Hypothalamus (tissue), 51 donors: ENCODE measurements around the gene C19orf25.

Experiments
- DNase-seq, 51 donors: peaks; one replicate each; lab custom pipeline; 2025; lab: John Stamatoyannopoulos, UW

Gene C19orf25

DNA sequence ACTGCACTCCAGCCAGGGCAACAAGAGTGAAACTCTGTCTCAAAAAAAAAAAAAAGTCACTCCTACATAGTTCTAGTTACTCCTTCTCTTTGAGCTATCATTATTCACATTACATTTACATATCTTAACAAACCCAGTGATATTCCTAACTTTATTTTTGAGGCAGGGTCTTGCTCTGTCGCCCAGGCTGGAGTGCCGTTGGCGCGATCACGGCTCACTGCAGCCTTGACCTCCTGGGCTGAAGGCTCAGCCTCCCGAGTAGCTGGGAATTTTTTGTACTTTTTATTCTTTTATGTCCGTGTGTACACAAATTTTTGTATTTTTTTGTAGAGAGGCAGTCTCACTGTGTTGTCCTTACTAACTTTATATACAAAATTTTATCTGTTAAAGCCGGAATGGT, 41.4 kb downstream of the C19orf25 start:
- no peak for DNase-seq

DNA sequence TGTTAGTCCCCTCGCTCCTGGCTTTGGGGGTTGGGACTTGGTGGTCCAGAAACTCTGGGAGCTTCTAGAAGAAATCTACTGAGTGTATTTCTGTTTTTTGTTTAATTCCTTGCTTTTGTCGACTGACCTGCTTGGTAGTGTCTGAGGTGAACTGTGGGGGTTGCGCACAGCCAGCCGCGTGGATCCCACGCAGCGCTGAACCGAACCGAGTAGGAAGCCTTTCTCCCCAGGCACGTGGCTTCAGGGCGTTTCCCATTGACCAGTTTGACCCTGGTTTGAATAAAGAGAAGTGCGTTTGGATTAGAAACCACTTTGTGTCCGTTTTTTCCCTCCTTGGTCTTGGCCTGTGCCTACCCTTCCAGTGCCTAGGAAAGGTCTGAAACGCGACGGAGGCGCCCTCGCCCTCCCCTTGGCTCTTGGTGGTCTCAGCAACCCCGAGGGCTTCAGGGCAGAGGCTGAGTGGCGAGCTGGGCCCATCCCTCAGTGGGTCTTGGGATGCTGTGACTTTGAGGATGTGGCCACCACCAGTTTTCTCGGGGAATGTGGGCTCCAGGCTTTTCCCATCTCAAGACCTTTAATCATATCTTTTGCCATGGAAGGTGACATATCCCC, 43.5 kb downstream of the C19orf25 start:
- no peak for DNase-seq

DNA sequence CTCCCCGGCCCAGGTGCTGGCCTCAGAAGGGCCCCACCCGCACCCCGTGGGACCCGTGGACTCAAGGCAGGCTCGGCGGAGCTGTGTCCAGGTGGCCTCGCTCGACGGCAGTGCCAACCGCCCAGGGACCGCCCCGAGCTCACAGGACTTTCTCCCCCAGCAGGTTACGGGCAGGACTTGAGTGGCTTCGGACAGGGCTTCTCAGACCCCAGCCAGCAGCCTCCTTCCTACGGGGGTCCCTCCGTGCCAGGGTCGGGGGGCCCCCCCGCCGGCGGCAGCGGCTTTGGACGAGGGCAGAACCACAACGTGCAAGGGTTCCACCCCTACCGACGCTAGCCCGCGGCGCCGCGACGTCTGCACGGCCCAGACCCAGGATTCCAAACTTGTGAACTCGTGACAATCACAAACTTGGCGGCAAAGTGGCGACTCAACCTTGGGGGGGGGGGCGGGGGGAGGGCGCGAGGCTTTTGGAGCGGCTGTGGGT, 44.4 kb downstream of the C19orf25 start:
- DNase-seq = no peak

DNA sequence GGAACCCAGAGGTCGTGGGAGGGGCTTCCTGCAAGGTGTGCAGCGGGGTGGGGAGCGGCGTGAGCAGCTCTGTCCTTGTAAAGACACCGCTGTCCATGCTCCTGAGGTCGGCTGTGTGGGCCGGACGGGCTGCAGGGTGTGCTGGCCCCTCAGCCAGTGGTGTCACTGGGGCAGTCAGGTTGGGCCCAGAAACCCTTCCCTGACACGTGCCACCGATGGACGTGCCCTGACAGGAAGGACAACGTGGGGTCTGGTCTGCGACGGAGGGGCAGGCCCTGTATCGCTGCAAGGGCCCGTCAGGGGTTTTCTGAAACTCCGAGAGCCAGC, 45.0 kb downstream of the C19orf25 start:
- DNase-seq = no peak

DNA sequence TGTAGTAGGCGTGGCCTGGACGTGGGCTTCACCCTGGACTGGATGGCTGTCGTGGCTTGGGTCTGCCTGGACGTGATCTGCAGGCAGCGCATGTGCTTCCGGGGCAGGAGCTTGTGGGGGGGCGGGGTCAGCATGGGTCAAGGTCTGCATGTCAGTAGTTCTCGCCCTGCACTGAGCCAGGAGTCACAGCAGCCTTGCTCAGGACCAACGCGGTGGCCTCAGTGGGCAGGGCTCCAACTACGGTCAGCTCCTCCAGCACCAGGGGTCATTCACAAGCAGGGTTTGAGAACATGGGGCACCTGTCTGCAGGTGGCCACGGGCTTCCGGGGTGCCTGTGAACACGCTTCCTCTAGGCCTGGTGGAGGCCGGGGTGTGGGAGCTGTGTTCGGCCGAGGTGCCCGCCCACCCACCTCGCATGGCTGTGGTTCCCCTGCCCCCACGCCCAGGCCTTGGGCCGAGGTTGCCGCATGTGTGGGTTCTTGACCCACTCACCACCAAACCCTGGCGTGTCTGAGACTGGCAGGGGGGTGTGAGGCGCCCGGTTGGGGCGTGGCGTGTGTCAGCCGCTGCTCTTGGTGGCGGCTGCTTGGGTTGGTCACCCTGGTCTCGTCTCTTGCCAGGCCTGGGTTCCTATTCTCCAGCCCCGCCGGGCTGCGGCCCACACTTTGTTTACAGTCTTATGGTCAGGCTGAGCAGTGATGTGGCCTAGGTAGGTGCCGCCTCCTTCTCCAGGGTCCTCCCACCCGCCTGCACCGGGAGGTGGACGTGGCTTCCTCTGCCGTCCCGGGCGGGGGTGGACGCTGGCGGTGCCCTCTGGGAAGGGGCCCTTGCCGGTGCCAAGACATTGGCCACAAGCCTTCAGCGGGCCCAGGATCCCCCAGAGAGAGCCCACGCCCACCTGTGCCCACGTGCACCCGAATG, 45.6 kb downstream of the C19orf25 start:
- no peak for DNase-seq

DNA sequence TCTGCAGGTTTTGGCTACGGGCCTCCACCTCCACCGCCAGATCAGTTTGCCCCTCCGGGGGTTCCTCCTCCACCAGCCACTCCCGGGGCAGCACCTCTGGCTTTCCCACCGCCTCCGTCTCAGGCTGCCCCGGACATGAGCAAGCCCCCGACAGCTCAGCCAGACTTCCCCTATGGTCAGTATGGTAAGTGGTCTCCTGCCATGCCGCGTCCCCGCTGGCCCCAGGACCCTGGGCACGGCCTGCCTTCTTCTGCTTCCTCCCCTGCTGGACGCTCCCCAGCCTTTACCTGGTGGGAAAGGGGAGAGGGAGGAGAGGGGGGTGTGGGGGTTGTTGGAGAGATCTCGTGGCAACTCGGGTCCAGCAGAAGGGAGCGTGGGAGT, 46.5 kb downstream of the C19orf25 start:
- DNase-seq = no peak

DNA sequence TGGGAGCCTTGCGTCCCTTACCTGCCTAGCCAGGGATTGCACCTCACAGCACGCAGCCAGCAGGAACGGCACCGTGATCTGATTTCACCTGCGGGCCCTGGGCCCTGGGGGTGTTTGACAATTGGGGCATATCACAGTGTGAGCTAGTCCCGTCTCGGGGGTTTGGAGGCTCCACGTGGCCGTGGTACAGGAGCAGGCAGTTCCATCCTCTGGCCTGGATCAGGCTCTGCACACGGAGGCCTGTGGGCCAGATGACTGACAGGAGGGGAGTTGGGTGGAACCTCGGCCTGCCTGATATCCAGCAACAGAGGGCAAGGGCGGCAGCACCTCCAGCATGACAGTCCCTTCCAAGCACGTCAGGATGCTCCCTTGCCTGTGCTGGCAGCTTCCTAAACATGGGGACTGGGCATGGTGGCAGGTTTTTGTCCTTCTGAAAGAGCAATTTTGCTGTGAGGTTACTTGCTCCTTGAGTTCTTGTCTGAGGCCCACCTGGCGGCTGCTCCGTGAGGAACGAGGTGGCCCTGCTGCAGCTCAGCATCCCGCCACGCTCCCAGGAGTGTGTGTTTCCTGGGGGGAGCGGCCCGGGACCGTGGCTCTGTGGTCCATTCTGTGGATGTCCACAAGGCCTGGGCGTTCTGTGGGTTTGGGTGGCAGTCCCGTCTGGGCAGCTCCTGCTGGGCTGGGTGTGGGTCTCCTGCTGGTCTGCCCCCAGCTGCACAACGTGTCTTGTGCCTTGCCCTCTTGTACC, 47.1 kb downstream of the C19orf25 start:
- no peak for DNase-seq

DNA sequence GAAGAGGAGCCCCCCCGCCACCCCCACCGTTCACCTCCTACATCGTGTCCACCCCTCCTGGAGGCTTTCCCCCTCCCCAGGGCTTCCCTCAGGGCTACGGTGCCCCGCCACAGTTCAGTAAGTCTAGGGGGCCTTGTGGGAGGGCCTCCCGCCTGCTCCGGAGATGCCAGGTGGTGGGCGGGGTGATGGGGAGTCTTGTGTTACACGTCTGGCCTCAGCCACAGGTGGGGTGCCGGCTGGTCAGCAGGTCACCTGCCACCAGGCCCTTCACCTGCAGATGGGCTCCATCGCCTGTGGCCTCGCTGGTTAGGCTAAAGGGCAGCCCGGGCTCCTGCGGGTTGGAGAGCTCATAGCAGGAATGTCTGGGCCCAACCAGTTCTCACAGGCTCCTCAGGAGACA, 48.8 kb downstream of the C19orf25 start:
- DNase-seq = no peak

DNA sequence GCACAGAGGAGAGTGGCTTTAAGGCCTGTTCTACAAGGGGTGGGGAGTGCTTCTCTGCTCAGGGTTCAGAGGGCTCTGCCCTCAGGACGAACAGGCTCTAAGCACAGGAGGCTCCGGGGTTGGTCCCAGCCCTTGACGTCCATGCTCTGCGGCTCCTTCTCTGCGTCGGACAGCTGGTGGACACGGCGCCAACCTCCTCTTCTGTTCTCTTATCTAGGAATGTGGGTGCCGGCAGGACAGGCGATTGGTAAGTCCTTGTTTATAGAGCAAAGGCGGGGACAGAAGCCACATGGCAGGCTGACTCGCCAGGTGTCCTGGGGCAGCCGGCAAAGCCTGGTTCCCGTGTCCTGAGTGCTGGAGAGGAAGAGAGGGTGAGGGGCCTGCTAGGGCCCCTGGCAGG, 49.3 kb downstream of the C19orf25 start:
- DNase-seq = no peak

DNA sequence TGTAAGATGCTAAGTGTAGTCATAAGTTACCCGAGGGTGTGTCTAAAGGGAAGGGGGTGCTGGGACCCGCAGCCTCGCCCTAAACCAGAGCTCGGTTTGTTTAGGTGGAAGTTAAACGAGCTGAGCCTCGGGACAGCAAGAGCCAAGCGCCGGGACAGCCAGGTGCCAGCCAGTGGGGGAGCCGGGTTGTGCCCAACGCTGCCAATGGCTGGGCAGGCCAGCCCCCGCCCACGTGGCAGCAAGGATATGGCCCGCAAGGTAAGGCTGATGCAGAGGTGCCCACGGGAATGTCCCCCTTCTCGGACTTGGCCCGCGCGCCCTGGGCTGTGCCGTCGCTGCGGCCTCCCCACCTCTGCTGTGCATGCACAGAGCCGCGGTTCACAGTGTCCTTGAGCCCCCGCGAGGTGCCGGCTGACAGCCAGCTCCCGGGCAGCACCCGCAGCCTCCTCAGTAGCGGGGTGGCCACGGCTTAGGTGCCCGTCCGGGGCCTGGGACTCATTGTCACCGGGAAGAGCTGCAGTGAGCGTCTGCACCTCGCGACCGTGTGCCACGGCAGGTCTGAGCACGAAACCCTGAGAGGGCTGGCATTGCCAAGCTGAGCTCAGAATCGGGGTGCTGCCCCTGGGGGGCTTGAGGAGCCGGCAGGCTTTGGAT, 50.1 kb downstream of the C19orf25 start:
- no peak for DNase-seq

DNA sequence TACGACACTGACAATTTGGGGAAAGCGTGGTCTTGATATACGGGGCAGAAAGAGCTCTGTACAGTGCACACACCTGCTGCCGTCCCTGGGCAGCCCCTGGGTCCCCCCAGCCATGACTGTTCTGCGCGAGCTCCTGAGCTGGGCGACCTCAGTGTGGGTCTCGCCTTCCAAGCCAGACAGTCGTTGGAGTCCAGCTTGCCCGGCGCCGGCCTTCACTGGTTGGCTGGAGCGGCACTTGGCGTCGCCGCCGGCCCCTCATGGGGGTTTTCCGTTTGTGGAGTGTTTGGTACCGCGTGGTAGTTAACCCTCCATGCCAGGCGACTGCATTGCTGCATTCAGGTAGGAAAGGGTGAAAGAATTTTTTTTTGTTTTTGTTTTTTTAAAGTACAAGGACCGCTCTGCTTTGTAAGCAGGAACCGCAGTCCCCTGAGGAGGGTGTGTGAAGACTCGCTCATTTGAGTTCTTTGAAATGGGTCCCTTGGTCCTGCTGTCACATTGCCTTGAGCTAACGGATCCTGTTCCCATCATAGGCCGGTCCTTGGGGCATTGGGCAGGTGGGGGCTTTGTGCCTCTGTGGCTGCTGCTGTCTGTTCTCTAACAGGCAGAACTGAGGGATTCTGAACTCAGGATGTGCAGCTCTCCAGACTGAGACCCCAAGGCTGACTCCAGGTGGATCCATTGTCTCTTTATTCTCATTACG, 51.6 kb downstream of the C19orf25 start:
- DNase-seq = peak in 16 of 51 donors; percentile 9 to 48 (median 38)

DNA sequence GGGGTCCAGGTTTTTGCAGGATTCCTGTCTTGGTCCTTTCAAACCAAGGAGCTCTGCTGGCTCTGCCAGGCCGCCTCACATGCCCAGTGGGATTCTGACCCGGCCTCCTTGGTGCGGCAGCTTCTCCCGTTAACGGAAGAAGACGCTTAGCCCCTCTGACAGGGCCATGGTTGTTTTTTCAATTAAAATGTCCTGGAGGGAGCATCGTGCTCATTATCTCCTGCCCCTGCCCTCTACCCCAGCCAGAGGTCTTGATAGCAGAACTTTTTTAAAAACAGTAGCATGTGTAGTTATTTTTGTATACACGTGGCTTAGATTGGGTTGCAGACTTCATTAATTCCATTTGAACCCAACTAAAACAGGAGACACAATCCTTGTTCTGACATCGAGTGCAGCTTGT, 52.3 kb downstream of the C19orf25 start:
- no peak for DNase-seq

DNA sequence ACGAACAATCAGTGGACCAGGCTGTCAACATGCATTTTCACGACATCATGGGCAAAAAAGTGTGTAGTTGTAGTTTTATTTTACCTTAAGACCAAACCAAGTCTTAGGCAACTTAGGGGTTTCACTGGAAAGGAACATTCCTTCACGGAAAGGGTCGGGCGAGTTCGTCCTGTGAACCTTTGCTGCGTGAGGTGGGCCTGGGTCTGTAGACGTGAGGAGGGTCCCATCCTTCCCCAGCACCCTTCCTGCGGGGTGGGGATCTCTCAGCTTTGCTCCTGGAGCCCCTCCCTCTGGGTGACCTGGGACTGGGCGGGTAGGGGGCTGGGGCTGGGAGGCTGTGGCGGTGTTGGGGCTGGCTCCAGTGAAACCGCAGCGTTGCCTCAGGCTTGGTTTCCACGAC, 53.1 kb downstream of the C19orf25 start:
- no peak for DNase-seq

DNA sequence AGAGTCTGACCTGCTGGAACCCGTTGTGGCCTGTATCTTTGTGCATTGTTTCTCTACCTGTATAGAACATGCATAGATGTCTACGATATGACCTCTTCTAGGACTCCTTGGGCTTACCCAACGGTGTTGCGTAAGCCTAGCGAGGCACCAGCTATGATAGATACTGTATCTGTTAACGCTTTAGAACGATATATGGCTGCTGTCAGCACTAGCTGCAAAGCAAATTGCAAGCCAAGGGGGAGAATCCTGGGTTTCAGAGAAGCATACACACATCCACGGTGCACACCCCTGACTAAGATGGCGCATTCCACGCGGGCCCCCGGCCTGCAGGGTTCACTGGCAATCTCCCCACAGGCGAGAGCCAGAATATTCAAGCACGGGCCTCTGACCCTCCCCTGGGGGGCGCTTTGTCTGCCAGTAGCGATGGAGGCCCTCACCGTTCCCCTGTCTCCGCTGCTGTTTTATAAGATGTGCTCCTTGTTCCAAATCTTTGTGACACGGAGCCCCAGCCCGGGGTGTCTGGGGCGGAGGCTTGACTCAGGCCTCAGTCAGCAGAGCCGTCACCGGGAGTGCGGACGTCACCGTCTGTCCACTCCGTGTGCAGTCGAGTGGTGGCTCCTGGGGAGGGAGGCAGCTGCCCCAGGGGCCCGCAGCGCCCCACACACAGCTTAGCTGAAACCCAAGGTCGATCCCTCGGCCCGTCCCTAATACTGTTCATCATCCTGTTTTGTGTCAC, 53.7 kb downstream of the C19orf25 start:
- DNase-seq = no peak

DNA sequence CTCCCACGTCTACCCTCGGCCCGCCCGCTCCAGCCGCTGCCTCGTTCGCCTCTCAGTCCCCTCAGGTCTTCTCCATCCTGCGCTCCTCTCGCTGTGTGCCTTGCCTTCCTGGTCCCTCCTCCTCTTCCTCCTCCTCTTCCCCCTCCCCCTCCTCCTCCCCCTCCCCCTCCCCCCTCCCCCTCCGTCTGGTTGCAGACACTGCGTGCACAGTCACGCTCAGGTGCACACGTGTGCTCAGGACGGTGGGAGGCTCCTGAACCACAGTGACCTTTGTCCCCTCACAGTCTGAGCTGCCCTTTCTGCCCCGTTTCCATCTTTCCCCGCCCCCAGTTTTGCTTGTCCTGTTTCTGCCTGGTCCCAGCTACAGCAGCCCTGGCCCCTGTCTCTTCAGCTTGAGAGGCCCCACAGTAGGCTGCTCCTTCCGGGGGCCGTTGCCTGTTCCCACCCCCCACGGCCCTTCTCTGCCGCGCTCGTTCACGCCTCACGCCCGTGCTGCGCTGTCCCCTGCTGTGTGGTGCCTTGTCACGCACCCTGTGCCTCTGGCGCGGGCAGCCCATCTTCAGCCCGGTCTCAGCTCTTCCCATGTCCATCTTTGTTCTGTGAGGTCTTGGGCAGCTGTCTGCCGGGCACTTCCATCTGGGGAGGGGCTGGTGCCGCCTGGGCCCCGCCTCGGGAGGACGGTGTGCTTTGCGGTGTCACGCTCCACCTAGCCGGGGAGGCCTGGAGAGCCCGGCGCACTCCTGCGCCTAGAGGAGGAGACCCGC, 54.6 kb downstream of the C19orf25 start:
- no peak for DNase-seq

DNA sequence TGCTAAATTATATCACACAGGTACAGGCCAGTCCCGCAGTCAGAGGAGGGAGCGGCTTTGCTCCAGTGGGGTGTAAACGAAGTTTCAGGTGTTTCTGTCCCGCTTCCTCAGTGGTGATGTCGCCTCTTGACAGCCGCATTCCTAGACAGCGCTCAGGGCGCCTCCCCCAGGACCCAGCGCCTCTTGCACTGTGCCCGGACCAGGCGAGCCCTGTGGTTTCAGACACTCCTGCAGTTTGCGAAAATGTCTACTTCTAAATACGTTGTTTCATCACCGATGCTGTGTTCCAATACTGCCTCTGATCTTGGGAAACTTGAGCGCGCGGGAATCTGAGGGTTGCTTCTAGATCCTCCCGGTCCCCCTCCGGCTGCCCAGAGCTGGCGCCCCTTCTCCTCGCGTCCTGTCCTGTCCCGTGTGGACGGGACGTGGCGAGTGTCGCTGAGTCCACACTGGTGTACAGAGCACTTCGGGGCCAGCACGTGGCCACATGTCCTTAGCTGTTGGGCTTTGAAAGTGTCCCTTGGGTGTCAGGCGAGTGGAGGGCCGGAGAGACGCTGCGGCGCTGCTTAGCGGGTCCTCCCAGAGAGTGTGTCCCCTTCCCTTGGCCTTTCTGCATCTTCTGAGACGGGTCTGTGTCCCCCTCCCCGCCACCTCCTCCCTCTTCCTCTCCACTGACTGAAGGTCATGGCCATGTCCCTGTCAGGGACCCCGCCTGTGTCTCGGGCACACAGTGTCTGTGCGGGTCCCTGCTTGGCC, 55.4 kb downstream of the C19orf25 start:
- no peak for DNase-seq
